Gastroesophageal sphincter (tissue), 3 donors: ENCODE measurements around the gene TMEM42.

Experiments used
- CTCF ChIP-seq, 4 experiments: fragments of 200-600 bp in 2 of 4; fragments of 450-650 bp in 2 of 4; sonication (generic) in 1 of 4; IDR thresholded peaks; one replicate each; pipeline ENCODE4 v1.5.1; 2017 to 2019; ENCODE audit warnings: antibody characterized with exemption in 4 of 4, mild to moderate bottlenecking in 2 of 4, moderate library complexity in 2 of 4
- POLR2AphosphoS5 ChIP-seq: sonication (generic); formaldehyde crosslinking; IDR thresholded peaks from one replicate; pipeline ENCODE4 v1.6.1; 2017; ENCODE audit warnings: antibody characterized with exemption

GRCh38 chr3:44883999-44884431 is 22.3 kb downstream of the TMEM42 start:
- TF ChIP-seq CTCF (IDR thresholded peaks at IDR 0.05) (no peak), POLR2AphosphoS5 (no peak)
